Coronary artery (tissue), 2 donors: ENCODE measurements around the gene AFG1L.
"Not testable (repeated sequence)": the region's sequence is repeated elsewhere in the genome, so short reads cannot be mapped to it uniquely, and the experiment has no call there.

Experiments
- DNase-seq: peaks from one replicate; pipeline ENCODE4 v3.0.0-alpha.2; 2017; ENCODE audit warnings: low spot score
- H3K27ac ChIP-seq, 2 donors: fragments of 200-600 bp; sonication (generic); one replicate each; pipeline ENCODE4 v1.5.1; 2016 to 2019
- H3K4me3 ChIP-seq: fragments of 200-600 bp; sonication (generic); 2 replicates; pipeline ENCODE4 v1.5.1; 2016; ENCODE audit warnings: mild to moderate bottlenecking, moderate library complexity
- TF ChIP-seq, protein P1 (sequence below): fragments of 200-600 bp; sonication (generic); IDR thresholded peaks from one replicate; pipeline ENCODE4 v1.5.1; 2019; ENCODE audit warnings: antibody characterized with exemption

AFG1L gene

DNA sequence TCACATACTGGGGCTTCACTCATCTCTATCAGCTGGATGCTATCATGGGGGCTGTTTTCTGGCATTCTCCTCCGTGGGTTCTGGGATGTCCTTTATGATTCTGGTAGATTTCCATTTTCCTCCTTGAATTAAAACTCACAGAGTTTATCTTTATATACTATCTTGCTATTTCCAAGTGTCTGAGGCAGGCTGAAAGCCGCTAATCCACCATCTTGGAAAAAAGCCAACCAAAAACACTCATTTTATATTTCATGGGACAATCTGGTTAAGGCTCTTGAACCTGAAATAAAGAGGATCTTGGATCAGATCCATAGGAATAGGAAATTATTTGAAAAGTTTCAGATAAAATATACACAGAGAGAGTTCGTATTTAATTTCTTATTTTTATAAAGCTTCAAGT is 86.0 kb downstream of the AFG1L start:
- DNase-seq = no peak
- Histone ChIP-seq H3K4me3 (no peak overlapping the region), H3K27ac (no peak overlapping the region)
- TF ChIP-seq, protein P1, sequence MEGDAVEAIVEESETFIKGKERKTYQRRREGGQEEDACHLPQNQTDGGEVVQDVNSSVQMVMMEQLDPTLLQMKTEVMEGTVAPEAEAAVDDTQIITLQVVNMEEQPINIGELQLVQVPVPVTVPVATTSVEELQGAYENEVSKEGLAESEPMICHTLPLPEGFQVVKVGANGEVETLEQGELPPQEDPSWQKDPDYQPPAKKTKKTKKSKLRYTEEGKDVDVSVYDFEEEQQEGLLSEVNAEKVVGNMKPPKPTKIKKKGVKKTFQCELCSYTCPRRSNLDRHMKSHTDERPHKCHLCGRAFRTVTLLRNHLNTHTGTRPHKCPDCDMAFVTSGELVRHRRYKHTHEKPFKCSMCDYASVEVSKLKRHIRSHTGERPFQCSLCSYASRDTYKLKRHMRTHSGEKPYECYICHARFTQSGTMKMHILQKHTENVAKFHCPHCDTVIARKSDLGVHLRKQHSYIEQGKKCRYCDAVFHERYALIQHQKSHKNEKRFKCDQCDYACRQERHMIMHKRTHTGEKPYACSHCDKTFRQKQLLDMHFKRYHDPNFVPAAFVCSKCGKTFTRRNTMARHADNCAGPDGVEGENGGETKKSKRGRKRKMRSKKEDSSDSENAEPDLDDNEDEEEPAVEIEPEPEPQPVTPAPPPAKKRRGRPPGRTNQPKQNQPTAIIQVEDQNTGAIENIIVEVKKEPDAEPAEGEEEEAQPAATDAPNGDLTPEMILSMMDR = no peak

DNA sequence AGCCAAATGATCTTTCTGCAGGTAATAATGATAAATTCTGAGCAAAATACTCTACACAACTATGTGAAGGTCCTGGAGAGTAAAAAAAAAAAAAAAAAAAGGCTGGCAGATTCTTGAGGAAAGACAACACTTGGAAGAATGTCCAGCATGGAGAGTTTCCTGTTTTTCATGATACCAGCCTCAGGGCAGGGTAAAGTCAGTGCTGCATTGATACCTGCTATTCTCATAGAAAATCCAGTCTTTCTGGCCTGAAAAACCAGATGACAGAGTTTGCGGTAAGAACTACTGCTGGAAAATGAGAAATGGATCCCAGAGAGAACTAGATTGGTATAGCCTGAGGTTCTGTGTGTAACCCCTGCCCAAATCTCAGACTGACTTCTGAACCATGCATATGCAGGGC is 89.1 kb downstream of the AFG1L start:
- DNase-seq = no peak
- Histone ChIP-seq H3K4me3 (no peak overlapping the region), H3K27ac (no peak overlapping the region)
- TF ChIP-seq, protein P1 = no peak

DNA sequence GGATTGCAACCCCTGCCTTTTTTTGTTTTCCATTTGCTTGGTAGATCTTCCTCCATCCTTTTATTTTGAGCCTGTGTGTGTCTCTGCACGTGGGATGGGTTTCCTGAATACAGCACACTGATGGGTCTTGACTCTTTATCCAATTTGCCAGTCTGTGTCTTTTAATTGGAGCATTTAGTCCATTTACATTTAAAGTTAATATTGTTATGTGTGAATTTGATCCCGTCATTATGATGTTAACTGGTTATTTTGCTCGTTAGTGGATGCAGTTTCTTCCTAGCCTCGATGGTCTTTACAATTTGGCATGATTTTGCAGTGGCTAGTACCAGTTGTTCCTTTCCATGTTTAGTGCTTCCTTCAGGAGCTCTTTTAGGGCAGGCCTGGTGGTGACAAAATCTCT is 94.3 kb downstream of the AFG1L start:
- H3K4me3 ChIP-seq, H3K27ac ChIP-seq, DNase-seq: not testable (repeated sequence)

DNA sequence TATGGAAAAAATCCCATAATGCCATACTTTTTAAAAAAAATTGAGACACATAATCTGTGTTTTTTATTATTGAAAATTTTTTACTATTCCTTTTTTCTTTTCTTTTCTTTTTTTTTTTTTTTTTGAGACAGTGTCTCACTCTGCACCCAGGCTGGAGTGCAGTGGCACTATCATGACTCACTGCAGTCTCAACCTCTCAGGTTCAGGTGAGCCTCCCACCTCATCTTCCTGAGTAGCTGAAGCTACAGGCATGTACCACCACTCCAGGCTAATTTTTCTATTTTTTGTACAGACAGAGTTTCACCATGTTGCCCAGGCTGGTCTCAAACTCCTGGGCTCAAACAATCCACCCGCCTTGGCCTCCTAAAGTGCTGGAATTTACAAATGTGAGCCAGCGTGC is 100.4 kb downstream of the AFG1L start:
- H3K27ac ChIP-seq = no peak overlapping the region
- TF ChIP-seq, protein P1 = no peak

DNA sequence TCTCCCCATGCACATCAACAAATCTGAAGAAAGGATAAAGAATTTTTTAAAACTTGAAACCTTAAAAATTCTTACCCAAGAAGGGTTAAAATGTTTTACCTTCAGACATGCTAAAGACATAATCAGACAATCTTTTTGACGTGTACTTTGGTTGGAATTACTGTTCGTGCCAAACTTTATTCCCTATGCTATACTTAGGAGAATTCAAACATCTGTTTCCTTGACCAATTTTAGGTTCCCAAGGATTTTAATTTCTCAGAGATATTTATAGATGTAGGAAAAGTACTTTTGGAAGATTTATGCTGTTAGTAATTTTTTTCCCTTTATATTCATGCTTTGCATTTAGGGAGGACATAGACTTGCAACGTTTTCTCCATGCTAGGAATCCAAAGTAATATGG is 108.4 kb downstream of the AFG1L start:
- no peak overlapping the region for H3K4me3 ChIP-seq
- TF ChIP-seq, protein P1 = no peak
- no peak overlapping the region for H3K27ac ChIP-seq
- no peak for DNase-seq

More for the DNA sequence above, 100.4 kb downstream of the AFG1L start:
- no peak for DNase-seq
- H3K4me3 ChIP-seq = no peak overlapping the region

DNA sequence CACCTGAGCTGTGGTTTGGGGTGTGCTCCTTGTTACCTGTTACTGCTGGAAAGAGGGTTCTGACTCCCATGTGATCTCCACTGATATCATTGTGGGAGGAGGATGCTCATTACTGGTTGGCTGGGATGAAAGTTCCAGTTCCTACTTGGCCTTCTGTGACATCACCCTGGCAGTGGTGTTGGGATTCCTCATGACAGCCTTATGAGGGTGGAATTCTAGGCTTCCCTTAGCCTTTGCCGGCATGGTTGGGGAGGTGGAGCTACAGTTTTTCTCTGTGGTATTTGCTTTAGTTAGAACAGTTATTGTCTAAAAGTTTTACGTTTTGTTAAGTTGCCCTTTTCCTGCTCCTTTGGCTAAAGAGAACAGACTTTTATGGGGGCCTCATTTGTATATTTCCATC is 112.1 kb downstream of the AFG1L start:
- no peak overlapping the region for H3K4me3 ChIP-seq
- no peak overlapping the region for H3K27ac ChIP-seq
- TF ChIP-seq, protein P1 = no peak
- DNase-seq = no peak

DNA sequence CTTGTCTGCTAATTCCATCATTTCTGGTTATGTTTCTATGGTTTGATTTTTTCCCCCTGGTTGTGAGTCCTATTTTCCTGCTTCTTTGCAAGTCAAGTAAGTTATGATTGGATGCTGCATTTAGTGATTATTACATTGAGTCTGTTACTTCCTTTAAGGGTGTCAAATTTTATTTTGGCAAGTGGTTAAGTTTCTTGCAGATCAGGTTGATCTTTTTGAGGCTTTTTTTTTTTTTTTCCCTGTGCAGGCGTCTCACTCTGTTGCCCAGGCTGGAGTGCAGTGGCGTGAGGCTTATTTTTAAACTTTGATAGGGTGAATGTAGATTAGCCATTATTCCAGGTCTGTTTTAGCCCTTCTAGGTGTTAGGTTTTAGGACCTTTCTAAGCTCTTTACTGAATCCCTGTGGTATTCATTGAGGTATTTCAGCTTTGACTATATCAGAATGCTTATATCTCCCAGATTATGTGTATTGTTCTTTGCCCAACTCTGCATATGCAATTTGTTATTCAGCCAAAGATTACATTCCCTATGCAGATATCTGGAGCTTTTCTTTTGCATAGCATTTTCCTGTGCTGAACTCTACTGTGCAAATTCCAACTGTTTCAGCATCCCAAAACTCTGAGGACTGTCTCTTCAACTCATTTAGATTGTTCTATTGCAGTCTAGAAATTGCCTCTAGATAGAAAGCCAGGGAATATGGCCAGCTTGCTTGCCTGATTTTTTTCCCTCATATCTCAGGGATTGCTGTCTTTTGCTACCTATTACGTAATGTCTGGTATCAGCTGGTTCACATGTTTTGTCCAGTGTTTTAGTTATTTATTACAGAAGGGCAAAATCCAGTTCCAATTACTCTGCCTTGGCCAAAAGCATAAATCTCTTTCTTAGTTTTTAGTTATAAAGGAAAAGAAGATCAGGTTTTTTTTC is 113.3 kb downstream of the AFG1L start:
- Histone ChIP-seq H3K4me3 (no peak overlapping the region), H3K27ac (no peak overlapping the region)
- TF ChIP-seq, protein P1 = no peak
- DNase-seq = no peak
